Vagina (tissue), 2 donors: Measurements from ENCODE around the gene SMAP1.

Source experiments
- CTCF ChIP-seq, 3 experiments: fragments of 450-650 bp in 2 of 3; fragments of 200-600 bp in 1 of 3; sonication (generic) in 1 of 3; IDR thresholded peaks; one replicate each; pipeline ENCODE4 v1.5.1; 2017 to 2019; ENCODE audit warnings: antibody characterized with exemption in 3 of 3, mild to moderate bottlenecking in 2 of 3, moderate library complexity in 2 of 3
- POLR2A ChIP-seq, 2 donors: fragments of 450-650 bp; IDR thresholded peaks; one replicate each; pipeline ENCODE4 v1.6.1; 2017; ENCODE audit warnings: antibody characterized with exemption in 2 of 2, mild to moderate bottlenecking in 2 of 2, moderate library complexity in 2 of 2
- POLR2AphosphoS5 ChIP-seq, 2 donors: sonication (generic); formaldehyde crosslinking; IDR thresholded peaks; one replicate each; pipeline ENCODE4 v1.9.0; 2017; ENCODE audit warnings: antibody characterized with exemption in 2 of 2, mild to moderate bottlenecking in 2 of 2, low read depth in 1 of 2; ENCODE audit not compliant: insufficient read depth in 1 of 2

- TF ChIP-seq CTCF (IDR thresholded peaks at IDR 0.05), result no peak
- no peak for TF ChIP-seq POLR2A (IDR thresholded peaks at IDR 0.05)
- TF ChIP-seq POLR2AphosphoS5 (IDR thresholded peaks at IDR 0.05; ENCODE audit: insufficient read depth in 1 of 2, low read depth in 1 of 2), result no peak
Measured at GRCh38 chr6:70668499-70668812, 773 bp downstream of the SMAP1 start.
